Bone marrow (tissue), 2 donors: ENCODE data around the gene BABAM1.
"Not testable (repeated sequence)": the region's sequence is repeated elsewhere in the genome, so short reads cannot be mapped to it uniquely, and the experiment has no call there.

Source experiments
- DNase-seq, 2 donors: peaks; one replicate each; lab custom pipeline; 2025; lab: John Stamatoyannopoulos, UW

BABAM1 gene

DNA sequence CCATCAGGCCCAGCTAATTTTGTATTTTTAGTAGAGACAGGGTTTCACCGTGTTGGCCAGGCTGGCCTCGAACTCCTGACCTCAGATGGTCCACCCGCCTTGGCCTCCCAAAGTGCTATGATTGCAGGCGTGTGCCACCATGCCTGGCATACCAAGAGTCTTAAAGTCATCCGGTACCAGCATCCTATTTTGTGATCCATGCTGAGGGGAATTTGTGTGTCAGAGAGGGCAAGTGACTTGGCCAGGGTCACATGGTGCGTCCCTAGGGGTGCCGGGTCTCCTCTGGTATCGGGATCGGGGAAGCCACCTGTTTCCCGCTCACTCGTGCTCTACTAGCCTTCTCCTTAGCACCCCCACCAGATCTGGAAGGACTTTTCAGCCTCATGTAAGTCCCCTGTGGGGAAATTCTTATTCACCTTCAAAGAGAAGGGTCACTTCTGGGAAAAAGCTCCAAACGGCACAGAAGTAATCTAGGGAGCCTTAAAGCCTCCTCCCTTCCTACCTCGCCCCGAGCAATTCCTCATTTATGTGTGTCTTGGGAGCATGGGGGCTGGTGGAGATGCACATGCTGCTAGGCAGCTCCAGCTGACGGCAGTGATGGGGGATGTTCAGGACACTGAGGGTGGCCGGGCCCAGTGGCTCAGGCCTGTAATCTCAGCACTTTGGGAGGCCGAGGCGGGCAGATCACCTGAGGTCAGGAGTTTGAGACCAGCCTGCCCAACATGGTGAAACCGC, 8.4 kb downstream of the BABAM1 start:
- DNase-seq: no peak

DNA sequence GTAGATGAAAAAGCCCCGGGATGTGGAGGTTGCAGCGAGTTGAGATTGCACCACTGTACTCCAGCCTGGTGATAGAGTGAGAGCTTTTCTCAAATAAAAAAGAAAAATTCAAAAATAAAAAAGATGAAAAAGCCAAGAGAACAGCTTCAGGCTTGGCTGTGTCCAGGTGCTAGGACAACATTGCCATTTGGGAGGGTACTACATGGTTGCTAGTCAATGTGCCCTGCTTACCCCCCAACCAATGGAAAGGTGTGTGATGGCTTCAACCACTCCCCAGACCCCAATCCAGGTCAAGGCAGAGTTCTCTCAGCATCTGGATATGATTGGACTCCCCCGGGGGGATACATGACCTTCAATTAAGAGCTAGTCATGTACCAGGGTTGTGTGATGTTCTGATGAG, 12.2 kb downstream of the BABAM1 start:
- DNase-seq: no peak

DNA sequence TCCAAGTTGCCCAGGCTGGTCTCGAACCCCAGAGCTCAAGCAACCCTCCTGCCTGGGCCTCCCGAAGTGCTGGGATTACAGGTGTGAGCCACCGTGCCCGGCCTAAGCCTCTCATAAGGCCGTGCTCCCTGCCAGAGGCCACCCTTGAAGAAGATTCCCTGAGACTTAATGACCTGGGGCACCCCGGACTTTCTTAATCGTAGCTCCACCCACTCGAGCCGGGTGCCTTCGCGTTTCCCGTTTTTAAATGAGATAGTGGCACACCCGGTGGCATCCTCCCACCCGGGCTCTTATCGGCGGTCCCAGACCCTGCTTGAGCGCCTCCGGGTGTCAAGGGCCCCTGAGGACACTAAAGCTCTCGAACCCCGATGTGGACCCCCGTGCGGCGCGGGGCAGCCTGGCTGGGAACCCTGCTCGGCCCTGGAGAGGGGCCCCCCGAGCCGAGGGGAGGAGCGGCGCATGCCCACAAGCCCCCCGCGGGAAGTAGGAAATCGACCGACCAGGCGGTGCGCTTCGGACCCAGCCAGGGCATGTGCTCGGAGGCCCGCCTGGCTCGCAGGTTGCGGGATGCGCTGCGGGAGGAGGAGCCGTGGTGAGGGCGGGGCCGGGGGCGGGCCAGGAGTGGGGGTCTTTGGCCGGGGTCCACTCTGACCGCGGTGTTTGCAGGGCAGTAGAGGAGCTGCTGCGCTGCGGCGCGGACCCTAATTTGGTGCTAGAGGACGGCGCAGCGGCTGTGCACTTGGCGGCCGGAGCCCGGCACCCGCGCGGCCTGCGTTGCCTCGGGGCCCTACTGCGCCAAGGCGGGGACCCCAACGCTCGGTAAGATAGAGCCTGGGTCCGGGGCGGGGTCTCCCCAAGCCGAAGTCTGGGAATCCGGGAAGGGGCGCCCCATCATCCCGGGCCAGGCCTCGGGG, 14.4 kb downstream of the BABAM1 start, which contains the start of gene ANKLE1:
TSS of gene ANKLE1 (plus strand) at position 511 of the 914 bp plus-strand sequence. CDS start at position 531, 20 bp downstream.
- DNase-seq: peak; percentile 35 to 74

DNA sequence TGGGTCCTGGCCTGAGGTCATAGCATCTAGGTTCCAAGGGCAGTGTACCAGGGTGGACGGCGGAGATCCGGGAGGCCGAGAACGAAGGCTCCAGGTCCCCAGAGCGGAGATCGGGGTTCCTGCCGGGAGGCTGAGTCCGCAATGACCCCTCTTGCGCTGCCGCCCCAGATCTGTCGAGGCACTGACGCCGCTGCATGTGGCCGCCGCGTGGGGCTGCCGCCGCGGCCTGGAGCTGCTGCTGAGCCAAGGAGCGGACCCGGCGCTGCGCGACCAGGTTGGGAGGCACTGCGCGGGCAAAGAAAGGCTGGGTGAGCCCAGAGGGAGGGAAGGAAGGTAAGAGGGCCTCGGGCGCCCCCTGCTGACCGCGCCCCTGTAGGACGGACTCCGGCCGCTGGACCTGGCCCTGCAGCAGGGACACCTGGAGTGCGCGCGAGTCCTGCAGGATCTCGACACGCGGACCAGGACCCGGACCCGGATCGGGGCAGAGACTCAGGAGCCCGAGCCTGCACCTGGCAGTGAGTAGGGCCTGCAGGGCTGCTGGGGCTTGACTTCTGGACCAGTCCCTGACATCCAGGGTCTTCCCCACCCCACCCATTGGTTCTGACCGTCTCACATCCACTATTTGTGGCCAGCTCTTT, 15.4 kb downstream of the BABAM1 start:
- peak; percentile 59 to 60 for DNase-seq

DNA sequence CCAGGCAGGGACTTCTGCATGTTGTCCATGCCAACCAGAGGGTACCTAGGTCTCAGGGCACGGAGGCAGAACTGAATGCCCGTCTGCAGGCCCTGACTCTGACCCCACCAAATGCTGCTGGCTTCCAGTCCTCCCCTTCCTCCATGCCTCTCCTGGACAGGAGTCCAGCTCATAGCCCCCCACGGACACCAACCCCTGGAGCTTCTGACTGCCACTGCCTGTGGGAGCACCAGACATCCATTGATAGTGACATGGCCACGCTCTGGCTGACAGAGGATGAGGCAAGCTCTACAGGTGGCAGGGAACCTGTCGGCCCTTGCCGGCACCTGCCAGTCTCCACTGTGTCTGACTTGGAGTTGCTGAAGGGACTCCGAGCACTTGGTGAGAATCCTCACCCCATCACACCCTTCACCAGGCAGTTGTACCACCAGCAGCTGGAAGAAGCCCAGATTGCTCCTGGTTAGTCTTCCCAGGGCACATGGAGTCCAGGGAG, 16.3 kb downstream of the BABAM1 start:
- no peak for DNase-seq

DNA sequence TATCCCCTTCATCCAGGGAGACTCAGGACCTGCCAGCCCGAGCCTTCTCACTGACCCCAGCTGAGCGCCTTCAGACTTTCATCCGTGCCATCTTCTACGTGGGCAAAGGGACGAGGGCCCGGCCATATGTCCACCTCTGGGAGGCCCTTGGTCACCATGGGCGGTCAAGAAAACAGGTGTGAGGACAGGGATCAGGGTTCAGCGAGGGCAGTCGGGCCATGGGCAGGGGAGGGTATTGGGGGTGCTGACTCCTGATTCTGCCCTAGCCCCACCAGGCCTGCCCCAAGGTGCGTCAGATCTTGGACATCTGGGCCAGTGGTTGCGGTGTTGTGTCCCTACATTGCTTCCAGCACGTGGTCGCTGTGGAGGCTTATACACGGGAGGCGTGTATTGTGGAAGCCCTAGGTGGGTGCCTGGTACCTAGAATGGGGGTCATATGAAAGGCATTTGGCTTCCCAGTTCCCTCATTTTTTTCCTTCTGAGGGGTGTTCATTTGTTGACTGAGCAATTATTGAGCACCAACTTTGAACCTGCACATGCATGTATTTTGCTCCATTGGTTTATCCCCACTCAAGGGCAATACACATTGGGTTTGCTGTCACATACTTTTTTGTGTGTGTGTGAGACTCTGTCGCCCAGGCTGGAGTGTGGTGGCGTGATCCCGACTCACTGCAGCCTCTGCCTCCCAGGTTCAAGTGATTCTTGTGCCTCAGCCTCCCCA, 18.3 kb downstream of the BABAM1 start:
- DNase-seq: no peak

DNA sequence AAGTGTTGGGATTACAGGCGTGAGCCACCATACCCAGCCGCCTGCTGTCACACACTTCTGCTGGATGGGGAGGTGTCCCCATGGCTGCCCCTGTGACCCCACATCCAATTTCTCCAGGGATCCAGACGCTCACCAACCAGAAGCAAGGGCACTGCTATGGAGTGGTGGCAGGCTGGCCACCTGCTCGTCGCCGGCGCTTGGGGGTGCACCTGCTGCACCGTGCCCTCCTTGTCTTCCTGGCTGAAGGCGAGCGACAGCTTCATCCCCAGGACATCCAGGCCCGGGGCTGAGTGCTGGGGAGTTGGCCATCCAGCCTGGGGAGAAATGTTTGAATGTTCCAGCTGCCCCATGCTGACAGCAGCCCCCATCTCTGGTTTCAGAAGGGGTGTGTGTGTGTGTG, 19.0 kb downstream of the BABAM1 start:
- no peak for DNase-seq

DNA sequence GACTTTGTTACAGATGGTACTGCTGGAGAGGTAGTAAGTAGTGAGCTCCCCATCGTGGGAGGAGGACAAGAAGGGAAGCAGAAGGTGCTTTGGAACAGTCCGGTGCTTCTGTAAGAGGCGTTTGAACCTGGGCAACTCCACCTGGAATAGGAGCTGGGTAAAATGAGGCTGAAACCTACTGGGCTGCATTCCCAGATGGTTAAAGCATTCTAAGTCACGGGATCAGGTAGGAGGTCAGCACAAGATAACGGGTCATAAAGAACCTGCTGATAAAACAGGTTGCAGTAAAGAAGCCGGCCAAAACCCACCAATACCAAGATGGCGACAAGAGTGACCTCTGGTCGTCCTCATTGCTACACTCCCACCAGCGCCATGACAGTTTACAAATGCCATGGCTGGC, 19.5 kb downstream of the BABAM1 start:
- DNase-seq: no peak

DNA sequence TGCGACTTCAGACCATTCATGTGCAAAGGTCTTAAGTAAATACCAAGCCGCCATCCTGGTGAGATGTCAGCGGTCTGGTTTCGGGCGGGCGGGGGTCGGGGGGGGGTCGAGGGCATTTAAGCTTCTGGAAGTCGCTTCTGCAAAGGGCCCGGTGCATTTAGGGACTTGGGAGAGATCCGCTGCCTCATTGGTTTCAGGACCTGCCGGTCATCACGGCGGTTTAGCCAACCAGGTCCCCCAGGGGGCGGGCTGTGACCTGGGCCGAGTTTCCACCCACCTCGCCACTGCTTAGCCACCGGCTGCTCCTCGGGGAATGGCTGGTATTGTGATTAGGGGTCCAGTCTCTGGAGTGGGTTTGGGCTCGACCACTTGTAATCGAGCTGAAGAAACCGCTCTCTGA, 22.2 kb downstream of the BABAM1 start:
- peak; percentile 8 to 56 for DNase-seq

DNA sequence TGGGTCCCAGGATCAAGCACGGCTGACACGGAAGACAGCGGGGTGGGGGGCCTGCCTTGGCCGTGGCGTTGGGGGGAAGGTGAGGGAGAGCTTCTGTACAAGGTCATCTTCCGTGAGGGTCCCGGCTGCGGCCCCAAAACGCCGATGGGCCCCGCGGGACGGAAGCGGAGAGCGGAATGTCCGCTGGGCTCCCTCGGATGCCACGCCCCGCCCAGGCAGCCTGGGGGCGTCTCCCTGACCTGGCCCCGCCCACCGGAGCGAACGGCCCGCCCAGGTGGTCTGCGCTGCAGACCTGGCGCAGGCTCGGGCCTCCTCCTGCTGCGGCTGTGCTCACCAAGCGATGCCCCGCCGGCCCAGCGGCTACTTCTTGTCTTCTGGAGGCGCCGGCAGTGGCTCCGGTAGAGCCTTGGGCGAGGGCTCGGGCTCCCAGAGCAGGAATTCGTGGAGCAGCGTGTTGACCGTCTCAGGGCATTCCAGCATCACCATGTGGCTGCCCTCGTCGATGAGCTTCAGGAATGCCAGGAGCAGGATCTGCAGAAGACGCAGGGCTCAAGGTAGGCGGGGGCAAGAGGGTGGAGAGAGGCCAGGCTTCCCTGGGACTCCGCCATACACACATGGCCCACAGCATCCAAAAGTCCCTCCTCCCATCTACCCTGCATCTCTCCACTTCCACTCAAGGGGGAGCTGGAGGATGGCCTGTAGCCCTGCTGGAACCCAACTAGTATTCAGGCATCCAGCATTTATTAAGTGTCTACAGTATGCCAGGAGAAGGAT, 25.2 kb downstream of the BABAM1 start:
- peak; percentile 72 to 76 for DNase-seq

DNA sequence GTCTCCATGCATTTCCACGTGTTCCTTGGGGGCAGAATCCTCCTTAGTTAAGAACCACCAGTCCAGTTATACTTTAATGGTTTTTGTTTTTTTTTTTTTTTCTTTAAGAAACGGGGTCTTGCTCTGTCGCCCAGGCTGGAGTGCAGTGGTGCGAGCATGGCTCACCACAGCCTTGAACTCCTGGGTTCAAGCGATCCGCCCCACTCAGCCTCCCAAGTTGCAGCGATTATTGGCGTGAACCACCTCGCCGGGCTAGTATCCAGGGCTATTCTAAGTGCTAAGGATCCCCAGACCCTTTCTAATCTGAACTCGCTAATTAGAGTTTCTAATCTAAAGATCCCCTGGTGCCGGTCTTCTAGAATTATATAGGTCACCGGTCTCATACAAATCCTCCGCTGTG, 26.4 kb downstream of the BABAM1 start:
- no peak for DNase-seq

DNA sequence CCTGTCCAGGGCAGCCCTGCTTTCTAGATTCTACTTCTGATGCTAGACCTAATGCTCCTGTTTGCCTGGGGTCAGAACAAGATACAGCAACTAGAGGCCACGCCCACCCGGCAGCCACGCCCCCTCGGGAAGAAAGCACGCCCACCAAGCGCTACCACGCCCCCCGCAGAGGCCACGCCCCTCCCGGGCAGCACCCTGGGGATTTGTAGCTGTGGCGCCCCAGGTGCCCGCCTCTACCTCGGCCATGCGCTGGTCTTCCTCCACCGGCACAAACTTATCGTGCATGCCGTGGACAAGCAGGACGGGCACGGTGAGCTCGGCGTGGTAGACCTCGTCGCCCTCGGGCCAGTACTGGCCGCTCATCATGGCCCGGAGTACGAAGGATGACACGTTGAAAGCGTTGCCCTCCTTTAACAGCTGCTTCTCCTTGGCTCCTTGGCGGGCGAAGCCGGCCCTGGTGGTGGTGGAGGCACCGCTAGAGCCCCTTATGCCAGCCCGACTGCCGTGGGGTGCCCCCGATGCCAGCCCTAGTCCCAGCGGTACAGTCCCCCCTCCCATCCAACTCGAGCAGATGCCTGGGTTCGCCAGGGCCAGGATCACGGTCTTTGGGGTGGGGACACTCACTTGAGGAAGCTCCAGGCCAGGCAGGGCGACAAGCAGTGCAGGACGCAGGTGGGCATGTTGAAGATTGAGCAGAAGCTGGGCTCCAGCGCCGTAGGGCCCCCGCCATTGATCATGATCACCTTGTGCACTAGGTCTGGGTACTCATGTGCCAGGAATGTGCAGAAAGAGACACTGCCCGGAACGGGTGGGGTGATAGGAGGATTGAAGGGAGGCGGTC, 27.0 kb downstream of the BABAM1 start:
- peak in 1 of 2 donors; percentile 3 for DNase-seq

DNA sequence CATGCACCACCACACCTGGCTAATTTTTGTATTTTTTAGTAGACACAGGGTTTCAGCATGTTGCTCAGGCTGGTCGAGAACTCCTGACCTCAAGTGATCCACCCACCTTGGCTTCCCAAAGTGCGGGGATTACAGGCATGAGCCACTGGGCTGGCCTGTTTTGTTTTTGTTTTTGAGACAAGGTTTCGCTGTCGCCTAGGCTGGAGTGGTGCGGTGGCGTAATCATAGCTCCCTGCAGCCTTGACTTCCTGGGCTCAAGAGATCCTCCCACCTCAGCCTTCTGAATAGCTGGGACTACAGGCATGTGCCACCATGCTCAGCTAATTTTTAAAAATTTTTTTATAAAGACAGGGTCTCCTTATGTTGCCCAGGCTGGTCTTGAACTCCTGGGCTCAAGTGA, 28.3 kb downstream of the BABAM1 start:
- DNase-seq: not testable (repeated sequence)

DNA sequence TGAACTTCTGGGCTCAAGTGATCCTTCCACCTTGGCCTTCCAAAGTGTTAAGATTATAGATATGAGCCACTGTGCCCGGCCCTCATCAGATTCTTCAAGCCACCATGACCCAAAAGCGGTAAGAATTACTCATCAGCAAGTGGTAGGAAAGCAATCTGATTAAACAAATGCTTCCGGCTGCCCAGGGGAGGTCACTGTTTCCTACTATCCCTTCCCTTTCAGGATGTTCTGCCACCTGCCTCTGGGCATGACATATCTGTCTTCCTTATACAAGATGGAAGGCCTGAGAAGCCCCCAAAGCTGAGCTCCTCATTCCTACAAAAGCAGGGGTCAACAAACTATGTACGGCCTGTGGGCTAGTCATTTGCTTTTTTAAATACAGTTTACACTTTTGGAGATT, 29.0 kb downstream of the BABAM1 start:
- DNase-seq: no peak

DNA sequence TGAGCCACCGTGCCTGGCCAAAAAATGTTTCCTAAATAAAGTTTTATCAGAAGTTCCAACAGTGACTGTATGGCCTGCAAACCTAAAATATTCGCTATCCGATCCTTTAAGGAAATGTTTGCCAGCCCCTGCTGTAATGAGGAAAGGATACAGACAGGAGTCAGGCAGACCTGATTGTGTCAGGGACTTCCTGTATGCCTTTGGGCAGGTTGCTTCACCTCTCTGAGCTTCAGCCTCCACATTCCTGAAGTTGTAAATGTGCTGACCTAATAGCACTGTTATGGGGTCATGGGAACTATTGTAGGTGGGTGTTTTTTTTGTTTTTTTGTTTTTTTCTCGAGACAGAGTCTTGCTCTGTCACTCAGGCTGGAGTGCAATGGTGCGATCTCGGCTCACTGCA, 29.7 kb downstream of the BABAM1 start:
- DNase-seq: no peak

DNA sequence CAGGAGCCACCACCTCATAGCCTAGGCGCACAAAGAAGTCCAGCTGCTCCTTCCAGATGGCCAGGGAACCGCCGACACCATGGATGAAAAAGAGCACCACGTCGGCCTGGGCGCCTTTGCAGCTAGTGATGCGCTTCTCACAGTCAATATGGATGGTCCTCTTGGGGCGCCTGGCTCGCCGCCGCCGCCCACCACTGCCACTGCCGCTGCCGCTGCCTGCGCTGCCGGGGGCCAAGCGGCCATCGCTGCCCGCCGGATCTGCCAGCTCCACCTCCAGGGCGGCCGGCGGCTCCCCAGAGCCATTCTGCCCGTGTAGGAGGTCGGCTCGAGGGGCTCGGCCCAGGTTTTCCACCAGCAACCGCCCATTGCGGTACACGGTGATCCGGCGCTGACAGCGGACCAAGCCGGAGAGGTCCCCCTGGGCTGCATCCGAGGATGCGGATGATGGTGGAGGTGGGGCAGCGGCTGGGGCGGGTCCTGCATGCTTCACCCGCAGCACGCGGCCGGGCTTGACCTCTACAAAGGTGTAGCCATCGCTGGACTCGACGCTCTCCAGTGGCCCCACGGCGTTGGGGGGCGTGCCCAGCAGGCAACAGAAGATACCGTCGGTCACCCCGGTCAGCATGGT, 33.9 kb downstream of the BABAM1 start:
- DNase-seq: no peak

DNA sequence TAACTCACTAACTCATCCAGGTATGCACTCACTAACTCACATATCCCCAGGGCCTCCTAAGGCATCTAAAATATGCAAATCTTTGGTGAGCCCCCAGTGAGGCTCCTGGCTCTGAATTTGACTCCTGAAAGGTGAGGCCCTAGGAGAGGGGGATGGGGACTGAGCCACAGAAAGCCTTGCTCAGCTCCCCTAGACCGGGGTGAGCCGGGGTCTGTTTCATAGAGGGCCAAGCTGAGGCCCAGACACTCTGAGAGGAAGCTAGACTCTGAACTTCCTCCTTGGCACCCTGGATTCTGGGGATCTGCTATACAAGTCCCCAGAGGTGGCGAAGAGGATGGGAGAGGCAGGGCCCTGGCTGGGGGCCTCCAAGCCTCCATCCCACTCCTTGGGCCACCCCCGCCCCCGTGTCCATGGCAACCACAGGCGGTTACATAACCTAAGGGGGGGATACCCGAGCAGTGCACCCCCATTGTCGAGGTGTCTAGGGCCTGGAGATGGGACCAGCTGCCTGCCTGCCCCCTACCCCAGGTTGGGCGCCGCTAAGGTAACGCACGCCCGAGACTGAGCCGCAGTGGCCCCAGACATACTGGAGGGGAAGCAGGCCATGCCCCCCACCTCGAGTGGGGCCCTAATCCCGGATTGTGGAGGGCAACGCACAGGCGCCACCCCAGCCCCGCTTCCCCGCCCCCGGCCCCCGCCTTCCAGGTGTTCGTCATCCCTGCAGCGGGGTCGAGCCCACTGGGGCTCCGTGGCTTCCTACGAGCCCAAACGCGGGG, 35.3 kb downstream of the BABAM1 start:
- peak; percentile 22 to 37 for DNase-seq

DNA sequence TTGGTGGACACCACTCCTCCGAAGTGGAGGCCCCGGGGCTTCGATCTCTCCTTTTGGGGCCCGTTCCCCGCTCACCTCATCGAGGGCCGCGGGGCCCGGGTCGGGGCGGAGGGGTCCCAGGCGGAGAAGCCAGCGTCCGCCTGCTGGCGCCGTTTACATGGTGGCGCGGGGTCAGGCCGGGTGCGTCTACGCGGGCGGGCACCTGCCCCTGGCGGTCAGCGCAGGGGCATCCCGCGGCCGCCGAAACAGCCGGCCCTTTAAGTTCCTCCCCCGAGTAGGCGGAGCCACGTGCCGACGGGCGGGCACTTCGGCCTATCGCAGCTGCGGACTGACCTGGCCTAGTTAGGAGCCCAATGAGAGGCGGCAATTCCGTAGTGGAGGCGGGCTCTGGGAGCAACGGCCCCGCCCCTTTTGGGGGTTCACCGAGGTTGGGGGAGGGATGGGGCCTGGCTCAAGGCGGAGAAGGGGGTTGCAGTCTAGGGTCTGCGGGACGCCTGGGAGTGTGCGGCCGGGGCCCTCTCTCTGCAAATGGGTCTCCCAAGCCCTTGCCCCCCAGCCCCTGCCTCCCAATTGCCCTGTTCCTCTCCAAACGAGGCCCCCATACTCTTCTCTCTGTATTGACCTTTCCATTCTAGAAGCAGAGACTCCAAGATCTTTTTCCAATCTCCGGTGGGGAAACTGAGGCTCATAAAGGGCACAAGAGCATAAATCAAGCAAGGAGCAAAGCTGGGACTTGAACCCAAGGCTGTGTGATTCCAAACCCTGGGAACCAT, 36.1 kb downstream of the BABAM1 start, which contains the start of gene ABHD8:
TSS of gene ABHD8 (minus strand) at position 259 of the 773 bp plus-strand sequence. CDS start 1,809 bp downstream, outside the sequence.
- DNase-seq: peak; percentile 75 to 76
